Caco-2 (cell line): ENCODE data around the gene HCRTR1. TPM values are rescaled to one million over a fixed set of nuclear protein-coding genes. Genes with fewer than 3 reads are reported as not detected.

Source experiments
- BruUV-seq: library from RNA; stranded (reverse); fragments of 400-500 nt; replicated peaks from 2 replicates; lab custom pipeline; 2021; lab: Mats Ljungman, UMichigan
- CTCF ChIA-PET: fragments of 300-600 bp; sonication (Branson Sonifier 250); formaldehyde crosslinking; loops from one replicate; lab custom pipeline; 2022; ENCODE audit warnings: antibody characterized with exemption; lab: Charles Lee
- POLR2A ChIA-PET: fragments of 300-600 bp; sonication (Branson Sonifier 250); formaldehyde crosslinking; loops from one replicate; lab custom pipeline; 2022; ENCODE audit warnings: antibody characterized with exemption; lab: Charles Lee
- DNase-seq, 2 experiments: peaks; one replicate each; pipeline versions ENCODE4 v3.0.0 to v3.0.0-alpha.2; 2020 to 2022
- H3K27me3 ChIP-seq: replicated peaks from 2 replicates; pipeline ENCODE4 v1.6.0; 2011; ENCODE audit warnings: low read length; ENCODE audit not compliant: control insufficient read depth, insufficient read depth
- H3K36me3 ChIP-seq: 2 replicates; pipeline ENCODE4 v1.5.1; 2011; ENCODE audit warnings: low read length; ENCODE audit not compliant: control insufficient read depth, insufficient read depth
- H3K4me1 ChIP-seq: fragments of 250-450 bp; sonication (Bioruptor Pico); 2 replicates; pipeline ENCODE4 v1.5.1; 2020; ENCODE audit warnings: mild to moderate bottlenecking
- H3K4me3 ChIP-seq: 2 replicates; pipeline ENCODE4 v1.5.1; 2011; ENCODE audit warnings: low read depth, mild to moderate bottlenecking, control low read depth, low read length
- H3K9me3 ChIP-seq: fragments of 250-450 bp; sonication (Bioruptor Pico); 2 replicates; pipeline ENCODE4 v1.5.1; 2020; ENCODE audit warnings: mild to moderate bottlenecking, moderate library complexity
- H3K27ac Mint-ChIP-seq: one replicate; pipeline ENCODE4 v1.8.0; 2022; ENCODE audit warnings: mixed read lengths; ENCODE audit not compliant: unreplicated experiment
- H3K27me3 Mint-ChIP-seq: one replicate; pipeline ENCODE4 v1.8.0; 2022; ENCODE audit warnings: mixed read lengths; ENCODE audit not compliant: insufficient read depth, unreplicated experiment
- H3K36me3 Mint-ChIP-seq: one replicate; pipeline ENCODE4 v1.8.0; 2022; ENCODE audit warnings: mild to moderate bottlenecking, mixed read lengths; ENCODE audit not compliant: insufficient read depth, unreplicated experiment
- H3K4me1 Mint-ChIP-seq: one replicate; pipeline ENCODE4 v1.8.0; 2022; ENCODE audit warnings: low read depth, mixed read lengths; ENCODE audit not compliant: unreplicated experiment
- H3K4me3 Mint-ChIP-seq: one replicate; pipeline ENCODE4 v1.8.0; 2022; ENCODE audit warnings: mild to moderate bottlenecking, moderate library complexity, mixed read lengths; ENCODE audit not compliant: unreplicated experiment
- H3K9me3 Mint-ChIP-seq: one replicate; pipeline ENCODE4 v1.8.0; 2022; ENCODE audit warnings: mixed read lengths; ENCODE audit not compliant: unreplicated experiment
- intact Hi-C: fragments of 100-400 bp; cut with micrococcal nuclease; formaldehyde crosslinking; loops from one replicate; pipeline ENCODE4 v1.10.0; 2022; ENCODE audit not compliant: unreplicated experiment
- total RNA-seq: library from RNA; stranded (reverse); gene quantifications from 2 replicates; pipeline ENCODE4 v1.2.3, GENCODE V29; 2022
- TF ChIP-seq, protein P1 (sequence below), 2 experiments: fragments of 200-600 bp in 1 of 2; IDR thresholded peaks; 1 replicate in 1 of 2; 2 replicates in 1 of 2; pipeline versions ENCODE4 v1.5.1 to v1.8.0; 2011 to 2022; ENCODE audit warnings: antibody characterized with exemption in 1 of 2, control low read depth in 1 of 2, inconsistent platforms in 1 of 2, low read depth in 1 of 2, low read length in 1 of 2, mild to moderate bottlenecking in 1 of 2, moderate library complexity in 1 of 2; ENCODE audit not compliant: insufficient read depth in 1 of 2, severe bottlenecking in 1 of 2, unreplicated experiment in 1 of 2

The HCRTR1 gene
- total RNA-seq, 1 experiment from 2014 or later = not detected

DNA sequence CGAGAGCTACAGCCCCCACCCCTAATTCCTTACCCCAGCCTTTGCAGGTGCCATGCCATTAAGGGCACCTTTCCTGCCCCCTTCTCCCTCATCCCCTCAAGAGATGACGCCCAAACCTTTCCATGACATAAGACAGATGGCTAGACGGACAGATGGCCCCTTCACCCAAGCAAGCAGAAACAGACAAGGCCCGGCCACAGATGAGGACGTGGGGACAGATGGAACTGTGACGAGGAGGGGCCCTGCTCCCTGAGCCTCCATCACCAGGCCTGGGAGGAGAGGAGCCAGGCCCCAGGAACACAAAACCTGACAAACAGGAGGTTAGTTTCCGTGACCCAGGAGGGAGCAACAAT lies 51.9 kb downstream of the HCRTR1 start:
- H3K9me3 Mint-ChIP-seq = no peaks in the 10 kb centered on the region
- POLR2A ChIA-PET = no interaction called here
- no peaks in the 10 kb centered on the region for H3K4me1 Mint-ChIP-seq
- CTCF ChIA-PET = no interaction called here
- no peaks in the 10 kb centered on the region for H3K27me3 Mint-ChIP-seq
- intact Hi-C loops = no loop called here
- Histone ChIP-seq H3K4me3 (no peak overlapping the region), H3K9me3 (no peaks in the 10 kb centered on the region), H3K36me3 (no peaks in the 10 kb centered on the region), H3K27me3 (no peaks in the 10 kb centered on the region), H3K4me1 (no peaks in the 10 kb centered on the region)
- H3K36me3 Mint-ChIP-seq = no peaks in the 10 kb centered on the region
- no peak overlapping the region for H3K27ac Mint-ChIP-seq
- TF ChIP-seq, protein P1, sequence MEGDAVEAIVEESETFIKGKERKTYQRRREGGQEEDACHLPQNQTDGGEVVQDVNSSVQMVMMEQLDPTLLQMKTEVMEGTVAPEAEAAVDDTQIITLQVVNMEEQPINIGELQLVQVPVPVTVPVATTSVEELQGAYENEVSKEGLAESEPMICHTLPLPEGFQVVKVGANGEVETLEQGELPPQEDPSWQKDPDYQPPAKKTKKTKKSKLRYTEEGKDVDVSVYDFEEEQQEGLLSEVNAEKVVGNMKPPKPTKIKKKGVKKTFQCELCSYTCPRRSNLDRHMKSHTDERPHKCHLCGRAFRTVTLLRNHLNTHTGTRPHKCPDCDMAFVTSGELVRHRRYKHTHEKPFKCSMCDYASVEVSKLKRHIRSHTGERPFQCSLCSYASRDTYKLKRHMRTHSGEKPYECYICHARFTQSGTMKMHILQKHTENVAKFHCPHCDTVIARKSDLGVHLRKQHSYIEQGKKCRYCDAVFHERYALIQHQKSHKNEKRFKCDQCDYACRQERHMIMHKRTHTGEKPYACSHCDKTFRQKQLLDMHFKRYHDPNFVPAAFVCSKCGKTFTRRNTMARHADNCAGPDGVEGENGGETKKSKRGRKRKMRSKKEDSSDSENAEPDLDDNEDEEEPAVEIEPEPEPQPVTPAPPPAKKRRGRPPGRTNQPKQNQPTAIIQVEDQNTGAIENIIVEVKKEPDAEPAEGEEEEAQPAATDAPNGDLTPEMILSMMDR (IDR thresholded peaks at IDR 0.05; ENCODE audit: insufficient read depth in 1 of 2, low read depth in 1 of 2, low read length in 1 of 2, severe bottlenecking in 1 of 2, unreplicated experiment in 1 of 2) = no peak
- H3K4me3 Mint-ChIP-seq = no peak overlapping the region
- BruUV-seq = no TSS peak
- DNase-seq = no peak

DNA sequence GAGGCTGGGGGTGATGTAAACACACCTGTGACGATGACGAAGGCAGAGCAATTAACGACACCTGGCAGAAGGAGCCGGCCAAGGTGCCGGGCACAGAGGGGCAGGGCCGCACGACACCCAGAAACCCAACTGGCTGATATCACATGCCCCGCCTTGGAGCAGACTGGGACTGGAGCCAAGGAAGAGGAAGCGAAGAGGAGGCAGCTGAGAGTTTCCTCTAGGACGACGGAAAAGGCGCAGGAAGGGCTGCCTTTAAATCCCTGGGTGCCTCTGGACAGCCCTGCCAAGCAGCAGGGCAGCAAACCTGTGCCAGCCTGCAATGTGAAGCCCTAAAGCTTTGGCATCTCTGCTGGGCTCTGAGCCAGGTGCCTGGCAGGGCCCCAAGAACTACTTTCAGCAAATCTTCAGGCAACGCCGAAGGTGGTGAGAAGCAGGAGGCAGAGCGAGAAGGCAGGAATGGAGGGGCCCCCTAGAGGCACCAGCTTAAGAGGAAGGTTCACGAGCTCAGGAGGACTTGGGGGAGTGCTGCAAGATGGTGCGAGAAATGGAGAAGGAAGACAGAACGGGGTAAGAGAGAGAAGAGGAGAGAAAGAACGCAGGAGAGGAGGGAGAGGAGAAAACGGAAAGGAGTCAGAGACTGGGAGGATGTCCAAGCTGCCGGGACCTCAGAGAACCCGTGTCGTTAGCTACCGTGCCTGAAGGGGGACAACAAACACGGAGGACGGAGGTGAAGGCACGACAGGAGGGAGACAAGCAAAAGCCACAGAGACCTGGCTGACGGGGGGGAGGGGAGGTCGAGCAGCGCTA lies 52.5 kb downstream of the HCRTR1 start:
- ChIA-PET CTCF (interaction anchor here (0.8 to 1.1 kb wide), 2 partner anchors 46 to 119 kb away, joined by 3 read pairs; no protein-coding TSS in a partner anchor), POLR2A (no interaction called here)
- H3K4me1 Mint-ChIP-seq = no peaks in the 10 kb centered on the region
- H3K36me3 ChIP-seq = no peaks in the 10 kb centered on the region
- H3K9me3 Mint-ChIP-seq = no peaks in the 10 kb centered on the region
- no peaks in the 10 kb centered on the region for H3K4me1 ChIP-seq
- DNase-seq = no peak
- TF ChIP-seq, protein P1 (IDR thresholded peaks at IDR 0.05; ENCODE audit: insufficient read depth in 1 of 2, low read depth in 1 of 2, low read length in 1 of 2, severe bottlenecking in 1 of 2, unreplicated experiment in 1 of 2) = no peak
- H3K9me3 ChIP-seq = no peaks in the 10 kb centered on the region
- no TSS peak for BruUV-seq
- no peak overlapping the region for H3K27ac Mint-ChIP-seq
- intact Hi-C loops = no loop called here
- H3K4me3 Mint-ChIP-seq = no peak overlapping the region
- no peak overlapping the region for H3K4me3 ChIP-seq
- no peaks in the 10 kb centered on the region for H3K36me3 Mint-ChIP-seq
- H3K27me3 ChIP-seq = no peaks in the 10 kb centered on the region
- H3K27me3 Mint-ChIP-seq = no peaks in the 10 kb centered on the region

GRCh38 chr1:31670593-31670964 lies 53.1 kb downstream of the HCRTR1 start:
- TF ChIP-seq, protein P1 (IDR thresholded peaks at IDR 0.05; ENCODE audit: insufficient read depth in 1 of 2, low read depth in 1 of 2, low read length in 1 of 2, severe bottlenecking in 1 of 2, unreplicated experiment in 1 of 2) = no peak
- H3K27ac Mint-ChIP-seq = no peak overlapping the region
- DNase-seq = no peak
- H3K9me3 ChIP-seq = no peaks in the 10 kb centered on the region
- intact Hi-C loops = no loop called here
- peaks cover 5% of the 10 kb centered on the region for H3K4me1 Mint-ChIP-seq
- ChIA-PET POLR2A (no interaction called here), CTCF (interaction anchor here (0.8 to 1.1 kb wide), 2 partner anchors 45 to 119 kb away, joined by 3 read pairs; no protein-coding TSS in a partner anchor)
- no peak overlapping the region for H3K4me3 Mint-ChIP-seq
- no peaks in the 10 kb centered on the region for H3K9me3 Mint-ChIP-seq
- no peaks in the 10 kb centered on the region for H3K27me3 Mint-ChIP-seq
- H3K36me3 ChIP-seq = no peaks in the 10 kb centered on the region
- no peak overlapping the region for H3K4me3 ChIP-seq
- BruUV-seq = no TSS peak
- H3K4me1 ChIP-seq = no peaks in the 10 kb centered on the region
- H3K36me3 Mint-ChIP-seq = no peaks in the 10 kb centered on the region
- H3K27me3 ChIP-seq = no peaks in the 10 kb centered on the region
